Trophoblast cell (in vitro differentiated cells and primary cell): ENCODE data around the gene NUDT21.

ENCODE experiments used
- DNase-seq, 2 donors: peaks; one replicate each; pipeline ENCODE4 v3.0.0-alpha.2; 2016
- H2AFZ ChIP-seq: 2 replicates; pipeline ENCODE4 v1.6.1; 2013; ENCODE audit warnings: low read length, moderate library complexity, mild to moderate bottlenecking; ENCODE audit not compliant: insufficient read depth, poor library complexity
- H2AK5ac ChIP-seq: 2 replicates; pipeline ENCODE4 v1.6.1; 2013; ENCODE audit warnings: mild to moderate bottlenecking, low read length
- H2BK120ac ChIP-seq: 2 replicates; pipeline ENCODE4 v1.6.1; 2013; ENCODE audit warnings: low read length, mild to moderate bottlenecking, moderate library complexity; ENCODE audit not compliant: insufficient read depth, poor library complexity
- H2BK12ac ChIP-seq: 2 replicates; pipeline ENCODE4 v1.6.1; 2013; ENCODE audit warnings: mild to moderate bottlenecking, low read length, moderate library complexity
- H2BK5ac ChIP-seq: 2 replicates; pipeline ENCODE4 v1.6.1; 2013; ENCODE audit warnings: low read length, low read depth, moderate library complexity, mild to moderate bottlenecking; ENCODE audit not compliant: poor library complexity
- H3K14ac ChIP-seq: 2 replicates; pipeline ENCODE4 v1.6.1; 2013; ENCODE audit warnings: mild to moderate bottlenecking, low read length
- H3K18ac ChIP-seq: 2 replicates; pipeline ENCODE4 v1.6.1; 2013; ENCODE audit warnings: mild to moderate bottlenecking, low read length
- H3K23ac ChIP-seq: 2 replicates; pipeline ENCODE4 v1.6.1; 2013; ENCODE audit warnings: low read length
- H3K27ac ChIP-seq: 2 replicates; pipeline ENCODE4 v1.5.1; 2013; ENCODE audit warnings: low read depth, mild to moderate bottlenecking, inconsistent platforms, low read length, moderate library complexity
- H3K27me3 ChIP-seq: 2 replicates; pipeline ENCODE4 v1.6.1; 2013; ENCODE audit warnings: inconsistent platforms, mild to moderate bottlenecking, low read length, moderate library complexity; ENCODE audit not compliant: insufficient read depth
- H3K36me3 ChIP-seq, 2 experiments: 1 replicate in 1 of 2; 2 replicates in 1 of 2; pipeline ENCODE4 v1.6.1; 2013; ENCODE audit warnings: low read length in 2 of 2, mild to moderate bottlenecking in 2 of 2, moderate library complexity in 1 of 2; ENCODE audit not compliant: insufficient read depth in 2 of 2, control insufficient read depth in 1 of 2
- H3K4ac ChIP-seq: 2 replicates; pipeline ENCODE4 v1.6.1; 2013; ENCODE audit warnings: low read depth, mild to moderate bottlenecking, low read length, moderate library complexity
- H3K4me1 ChIP-seq, 2 experiments: 1 replicate in 1 of 2; 2 replicates in 1 of 2; pipeline ENCODE4 v1.6.1; 2013; ENCODE audit warnings: low read length in 2 of 2, mild to moderate bottlenecking in 2 of 2, moderate library complexity in 1 of 2; ENCODE audit not compliant: insufficient read depth in 2 of 2, control insufficient read depth in 1 of 2
- H3K4me2 ChIP-seq: 2 replicates; pipeline ENCODE4 v1.6.1; 2013; ENCODE audit warnings: inconsistent platforms, mild to moderate bottlenecking, low read length, moderate library complexity
- H3K4me3 ChIP-seq: 2 replicates; pipeline ENCODE4 v1.5.1; 2013; ENCODE audit warnings: mild to moderate bottlenecking, low read depth, low read length, inconsistent platforms
- H3K79me1 ChIP-seq: one replicate; pipeline ENCODE4 v1.6.1; 2013; ENCODE audit warnings: low read length
- H3K79me2 ChIP-seq: 2 replicates; pipeline ENCODE4 v1.6.1; 2013; ENCODE audit warnings: low read length, mild to moderate bottlenecking; ENCODE audit not compliant: control insufficient read depth, insufficient read depth, poor library complexity
- H3K9ac ChIP-seq: 2 replicates; pipeline ENCODE4 v1.6.1; 2013; ENCODE audit warnings: mild to moderate bottlenecking, low read length
- H3K9me3 ChIP-seq: 2 replicates; pipeline ENCODE4 v1.6.1; 2013; ENCODE audit warnings: low read depth, mild to moderate bottlenecking, control low read depth, inconsistent platforms, low read length; ENCODE audit not compliant: insufficient read depth
- H4K12ac ChIP-seq: 2 replicates; pipeline ENCODE4 v1.6.1; 2013; ENCODE audit warnings: low read depth, mild to moderate bottlenecking, low read length, moderate library complexity
- H4K8ac ChIP-seq: 2 replicates; pipeline ENCODE4 v1.6.1; 2013; ENCODE audit warnings: low read depth, mild to moderate bottlenecking, low read length, moderate library complexity
- H4K91ac ChIP-seq: one replicate; pipeline ENCODE4 v1.6.1; 2013; ENCODE audit warnings: low read depth, mild to moderate bottlenecking, low read length, moderate library complexity
- WGBS: extraction: QIAGEN DNeasy Blood & Tissue Kit; methylation state at CpG from one replicate; pipeline ENCODE4 v1.1.7; 2013; ENCODE audit warnings: missing lambda C conversion rate; ENCODE audit not compliant: insufficient read length, insufficient coverage; ENCODE audit errors: extremely low coverage; 5-methylcytosine and 5-hydroxymethylcytosine counted together

Gene NUDT21

GRCh38 chr16:56450275-56450985, 702 bp downstream of the NUDT21 start:
- Histone ChIP-seq H3K79me1 (peaks cover 4% of the 10 kb centered on the region), H3K27ac (no peak overlapping the region), H3K27me3 (no peaks in the 10 kb centered on the region), H3K4me3 (peak overlapping the region; percentile 100), H2AK5ac (no peak overlapping the region), H3K9me3 (no peaks in the 10 kb centered on the region), H3K36me3 (peaks cover 3 to 8% of the 10 kb centered on the region in 2 experiments), H2BK120ac (peak overlapping the region; percentile 24), H3K4me2 (peak overlapping the region; percentile 67), H2BK5ac (peak overlapping the region; percentile 11), H3K4ac (peak overlapping the region; percentile 51), H4K12ac (peak overlapping the region; percentile 51), H3K79me2 (peaks cover 9% of the 10 kb centered on the region), H4K8ac (peak overlapping the region; percentile 87), H3K18ac (peak overlapping the region; percentile 20), H4K91ac (peak overlapping the region; percentile 65), H3K14ac (peak overlapping the region; percentile 28), H3K9ac (peak overlapping the region; percentile 99), H3K4me1 (peaks cover 8 to 12% of the 10 kb centered on the region in 2 experiments), H3K23ac (no peak overlapping the region), H2AFZ (peak overlapping the region; percentile 38), H2BK12ac (no peak overlapping the region)
- no peak for DNase-seq
- WGBS = no CpG with 5 or more reads among the region's 18 CpGs

GRCh38 chr16:56448005-56448404, 3.1 kb downstream of the NUDT21 start:
- H3K36me3 ChIP-seq = peaks cover 4 to 10% of the 10 kb centered on the region in 2 experiments
- H3K4me1 ChIP-seq = peaks cover 8 to 12% of the 10 kb centered on the region in 2 experiments
- no peak overlapping the region for H2BK12ac ChIP-seq
- H3K79me2 ChIP-seq = peaks cover 9% of the 10 kb centered on the region
- H2BK5ac ChIP-seq = no peak overlapping the region
- H4K8ac ChIP-seq = no peak overlapping the region
- no peak overlapping the region for H2BK120ac ChIP-seq
- H3K4me2 ChIP-seq = no peak overlapping the region
- no peaks in the 10 kb centered on the region for H3K9me3 ChIP-seq
- DNase-seq = no peak
- no peak overlapping the region for H4K91ac ChIP-seq
- H3K27ac ChIP-seq = no peak overlapping the region
- no peak overlapping the region for H2AK5ac ChIP-seq
- no peak overlapping the region for H3K18ac ChIP-seq
- no peaks in the 10 kb centered on the region for H3K27me3 ChIP-seq
- H3K14ac ChIP-seq = no peak overlapping the region
- H4K12ac ChIP-seq = no peak overlapping the region
- no peak overlapping the region for H3K4ac ChIP-seq
- H2AFZ ChIP-seq = no peak overlapping the region
- H3K9ac ChIP-seq = no peak overlapping the region
- H3K23ac ChIP-seq = no peak overlapping the region
- H3K79me1 ChIP-seq = peaks cover 4% of the 10 kb centered on the region
- no peak overlapping the region for H3K4me3 ChIP-seq

GRCh38 chr16:56447286-56447685, 3.8 kb downstream of the NUDT21 start:
- H3K27me3 ChIP-seq = no peaks in the 10 kb centered on the region
- H3K23ac ChIP-seq = no peak overlapping the region
- no peak overlapping the region for H3K9ac ChIP-seq
- H3K27ac ChIP-seq = no peak overlapping the region
- no peak overlapping the region for H4K12ac ChIP-seq
- no peak overlapping the region for H3K4ac ChIP-seq
- H4K91ac ChIP-seq = no peak overlapping the region
- H3K79me2 ChIP-seq = peaks cover 9% of the 10 kb centered on the region
- H3K18ac ChIP-seq = no peak overlapping the region
- H2BK5ac ChIP-seq = no peak overlapping the region
- no peak overlapping the region for H4K8ac ChIP-seq
- no peak overlapping the region for H2AFZ ChIP-seq
- no peak overlapping the region for H2AK5ac ChIP-seq
- no peak overlapping the region for H2BK120ac ChIP-seq
- peaks cover 7 to 8% of the 10 kb centered on the region in 2 experiments for H3K4me1 ChIP-seq
- no peak for DNase-seq
- no peak overlapping the region for H3K14ac ChIP-seq
- peaks cover 4 to 10% of the 10 kb centered on the region in 2 experiments for H3K36me3 ChIP-seq
- H3K4me3 ChIP-seq = no peak overlapping the region
- no CpG with 5 or more reads among the region's 2 CpGs for whole genome bisulfite sequencing
- peaks cover 4% of the 10 kb centered on the region for H3K79me1 ChIP-seq
- H2BK12ac ChIP-seq = no peak overlapping the region
- H3K4me2 ChIP-seq = no peak overlapping the region
- no peaks in the 10 kb centered on the region for H3K9me3 ChIP-seq

GRCh38 chr16:56438038-56438437, 13.1 kb downstream of the NUDT21 start:
- WGBS = no CpG with 5 or more reads among the region's 1 CpG
- no peak overlapping the region for H3K23ac ChIP-seq
- no peaks in the 10 kb centered on the region for H3K27me3 ChIP-seq
- peaks cover 16 to 20% of the 10 kb centered on the region in 2 experiments for H3K36me3 ChIP-seq
- no peak overlapping the region for H2BK5ac ChIP-seq
- no peak overlapping the region for H3K4ac ChIP-seq
- no peaks in the 10 kb centered on the region for H3K9me3 ChIP-seq
- no peak overlapping the region for H4K91ac ChIP-seq
- H3K4me3 ChIP-seq = no peak overlapping the region
- no peak for DNase-seq
- H2AFZ ChIP-seq = no peak overlapping the region
- H2AK5ac ChIP-seq = no peak overlapping the region
- H2BK120ac ChIP-seq = no peak overlapping the region
- no peak overlapping the region for H3K27ac ChIP-seq
- no peak overlapping the region for H3K4me2 ChIP-seq
- H3K79me1 ChIP-seq = no peaks in the 10 kb centered on the region
- no peak overlapping the region for H4K8ac ChIP-seq
- no peaks in the 10 kb centered on the region for H3K4me1 ChIP-seq
- no peak overlapping the region for H3K9ac ChIP-seq
- H3K18ac ChIP-seq = no peak overlapping the region
- no peak overlapping the region for H2BK12ac ChIP-seq
- no peak overlapping the region for H4K12ac ChIP-seq
- H3K14ac ChIP-seq = no peak overlapping the region
- H3K79me2 ChIP-seq = no peaks in the 10 kb centered on the region
